ENCODE measurements around the gene PDE4B. TPM values are rescaled to one million over a fixed set of nuclear protein-coding genes. Genes with fewer than 3 reads are reported as not detected.
A peak's percentile ranks its signal among the peaks of the same experiment; 100 is the strongest.

Gene PDE4B
- polyA plus RNA-seq, 1 donor from 2014 or later = 135 TPM

- Histone ChIP-seq H3K9me3 (ENCODE audit: low read length) (no peaks in the 10 kb centered on the region), H3K9ac (ENCODE audit: low read length) (no peak overlapping the region), H3K79me2 (replicated peaks; ENCODE audit: insufficient read depth, low read length) (peaks cover 6% of the 10 kb centered on the region), H3K9me2 (ENCODE audit: insufficient read depth, low read length) (no peaks in the 10 kb centered on the region), H3K27me3 (ENCODE audit: insufficient read depth, low read depth, low read length) (no peaks in the 10 kb centered on the region), H2AFZ (ENCODE audit: low read depth, low read length) (no peak overlapping the region), H3K27ac (ENCODE audit: low read length) (no peak overlapping the region), H3K36me3 (ENCODE audit: insufficient read depth, low read length) (no peaks in the 10 kb centered on the region), H3F3A (ENCODE audit: insufficient read depth, low read length, poor library complexity, severe bottlenecking) (no peaks in the 10 kb centered on the region), H3K4me3 (ENCODE audit: low read length) (no peak overlapping the region), H3K4me2 (ENCODE audit: low read length) (no peak overlapping the region), H4K20me1 (ENCODE audit: insufficient read depth) (no peaks in the 10 kb centered on the region)
- TF ChIP-seq POLR2AphosphoS5 (IDR thresholded peaks at IDR 0.05) (no peak), MXI1 (conservative IDR thresholded peaks at IDR 0.05; ENCODE audit: poor library complexity, severe bottlenecking) (no peak), EZH2 (IDR thresholded peaks at IDR 0.05; ENCODE audit: borderline replicate concordance, insufficient read depth, low read length, poor library complexity, severe bottlenecking) (no peak)
- TF ChIP-seq, protein P1, sequence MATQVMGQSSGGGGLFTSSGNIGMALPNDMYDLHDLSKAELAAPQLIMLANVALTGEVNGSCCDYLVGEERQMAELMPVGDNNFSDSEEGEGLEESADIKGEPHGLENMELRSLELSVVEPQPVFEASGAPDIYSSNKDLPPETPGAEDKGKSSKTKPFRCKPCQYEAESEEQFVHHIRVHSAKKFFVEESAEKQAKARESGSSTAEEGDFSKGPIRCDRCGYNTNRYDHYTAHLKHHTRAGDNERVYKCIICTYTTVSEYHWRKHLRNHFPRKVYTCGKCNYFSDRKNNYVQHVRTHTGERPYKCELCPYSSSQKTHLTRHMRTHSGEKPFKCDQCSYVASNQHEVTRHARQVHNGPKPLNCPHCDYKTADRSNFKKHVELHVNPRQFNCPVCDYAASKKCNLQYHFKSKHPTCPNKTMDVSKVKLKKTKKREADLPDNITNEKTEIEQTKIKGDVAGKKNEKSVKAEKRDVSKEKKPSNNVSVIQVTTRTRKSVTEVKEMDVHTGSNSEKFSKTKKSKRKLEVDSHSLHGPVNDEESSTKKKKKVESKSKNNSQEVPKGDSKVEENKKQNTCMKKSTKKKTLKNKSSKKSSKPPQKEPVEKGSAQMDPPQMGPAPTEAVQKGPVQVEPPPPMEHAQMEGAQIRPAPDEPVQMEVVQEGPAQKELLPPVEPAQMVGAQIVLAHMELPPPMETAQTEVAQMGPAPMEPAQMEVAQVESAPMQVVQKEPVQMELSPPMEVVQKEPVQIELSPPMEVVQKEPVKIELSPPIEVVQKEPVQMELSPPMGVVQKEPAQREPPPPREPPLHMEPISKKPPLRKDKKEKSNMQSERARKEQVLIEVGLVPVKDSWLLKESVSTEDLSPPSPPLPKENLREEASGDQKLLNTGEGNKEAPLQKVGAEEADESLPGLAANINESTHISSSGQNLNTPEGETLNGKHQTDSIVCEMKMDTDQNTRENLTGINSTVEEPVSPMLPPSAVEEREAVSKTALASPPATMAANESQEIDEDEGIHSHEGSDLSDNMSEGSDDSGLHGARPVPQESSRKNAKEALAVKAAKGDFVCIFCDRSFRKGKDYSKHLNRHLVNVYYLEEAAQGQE (IDR thresholded peaks at IDR 0.05; ENCODE audit: borderline replicate concordance) = no peak
Observed at GRCh38 chr1:66330722-66331141, 538.0 kb downstream of the PDE4B start.

DNA sequence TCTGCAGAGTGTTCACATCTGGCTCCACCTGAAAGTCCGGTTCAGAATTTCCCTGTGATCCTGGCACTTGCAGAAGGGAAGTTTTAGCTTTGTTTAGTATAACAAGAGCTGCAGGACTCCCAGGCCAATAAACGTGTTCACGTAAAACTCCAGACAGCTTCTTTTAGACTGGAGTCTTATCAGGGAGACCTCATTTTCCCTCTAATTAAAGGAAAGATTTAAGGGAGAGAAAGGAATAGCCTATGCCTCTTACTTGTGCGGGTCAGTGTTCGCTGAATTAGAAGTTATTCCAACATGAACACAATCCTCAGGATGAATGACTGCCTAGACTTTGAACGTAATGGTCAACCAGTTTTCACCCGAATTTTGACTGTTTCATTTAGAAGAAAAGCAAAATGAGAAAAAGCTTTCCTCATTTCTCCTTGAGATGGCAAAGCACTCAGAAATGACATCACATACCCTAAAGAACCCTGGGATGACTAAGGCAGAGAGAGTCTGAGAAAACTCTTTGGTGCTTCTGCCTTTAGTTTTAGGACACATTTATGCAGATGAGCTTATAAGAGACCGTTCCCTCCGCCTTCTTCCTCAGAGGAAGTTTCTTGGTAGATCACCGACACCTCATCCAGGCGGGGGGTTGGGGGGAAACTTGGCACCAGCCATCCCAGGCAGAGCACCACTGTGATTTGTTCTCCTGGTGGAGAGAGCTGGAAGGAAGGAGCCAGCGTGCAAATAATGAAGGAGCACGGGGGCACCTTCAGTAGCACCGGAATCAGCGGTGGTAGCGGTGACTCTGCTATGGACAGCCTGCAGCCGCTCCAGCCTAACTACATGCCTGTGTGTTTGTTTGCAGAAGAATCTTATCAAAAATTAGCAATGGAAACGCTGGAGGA is 539.2 kb downstream of the PDE4B start:
- H3K9ac ChIP-seq (ENCODE audit: low read length) = no peak overlapping the region
- H3K27ac ChIP-seq (ENCODE audit: low read length) = no peak overlapping the region
- no peak overlapping the region for H3K4me2 ChIP-seq (ENCODE audit: low read length)
- H2AFZ ChIP-seq (ENCODE audit: low read depth, low read length) = no peak overlapping the region
- H4K20me1 ChIP-seq (ENCODE audit: insufficient read depth) = no peaks in the 10 kb centered on the region
- H3K79me2 ChIP-seq (replicated peaks; ENCODE audit: insufficient read depth, low read length) = peaks cover 6% of the 10 kb centered on the region
- TF ChIP-seq MXI1 (conservative IDR thresholded peaks at IDR 0.05; ENCODE audit: poor library complexity, severe bottlenecking) (no peak), EZH2 (IDR thresholded peaks at IDR 0.05; ENCODE audit: borderline replicate concordance, insufficient read depth, low read length, poor library complexity, severe bottlenecking) (no peak), EP300 (conservative IDR thresholded peaks at IDR 0.05; ENCODE audit: poor library complexity, severe bottlenecking) (no peak), SMC3 (conservative IDR thresholded peaks at IDR 0.05; ENCODE audit: poor library complexity) (no peak), TAF1 (IDR thresholded peaks at IDR 0.05; ENCODE audit: low read depth) (no peak), CTCF (IDR thresholded peaks at IDR 0.05; ENCODE audit: poor library complexity, severe bottlenecking) (no peak), RAD21 (conservative IDR thresholded peaks at IDR 0.05) (no peak), POLR2AphosphoS5 (IDR thresholded peaks at IDR 0.05) (no peak)
- TF ChIP-seq, protein P1 (IDR thresholded peaks at IDR 0.05; ENCODE audit: borderline replicate concordance) = no peak
- H3K36me3 ChIP-seq (ENCODE audit: insufficient read depth, low read length) = no peaks in the 10 kb centered on the region
- no peaks in the 10 kb centered on the region for H3K9me3 ChIP-seq (ENCODE audit: low read length)
- H3K4me3 ChIP-seq (ENCODE audit: low read length) = peak overlapping the region; percentile 51
- no peaks in the 10 kb centered on the region for H3F3A ChIP-seq (ENCODE audit: insufficient read depth, low read length, poor library complexity, severe bottlenecking)
- no peaks in the 10 kb centered on the region for H3K9me2 ChIP-seq (ENCODE audit: insufficient read depth, low read length)
- H3K27me3 ChIP-seq (ENCODE audit: insufficient read depth, low read depth, low read length) = no peaks in the 10 kb centered on the region

Measured in neural cell (in vitro differentiated cells).